BLaER1 treated with 17β-estradiol and CSF1 and Interleukin-3, amounts not matched to agents 10 nM and 100 nM (cell line): ENCODE data around the gene CUBN.

Experiments
- H3K27ac ChIP-seq, 11 experiments: shearing (Covaris generic); formaldehyde crosslinking; 2 replicates each; pipeline ENCODE4 v1.8.1; 2022
- H3K27me3 ChIP-seq, 11 experiments: shearing (Covaris generic); formaldehyde crosslinking; 2 replicates each; pipeline ENCODE4 v1.8.1; 2022
- H3K36me3 ChIP-seq, 11 experiments: shearing (Covaris generic); formaldehyde crosslinking; 2 replicates each; pipeline ENCODE4 v1.8.1; 2022
- H3K4me1 ChIP-seq, 10 experiments: shearing (Covaris generic); formaldehyde crosslinking; 2 replicates each; pipeline ENCODE4 v1.8.1; 2022
- H3K4me2 ChIP-seq, 11 experiments: shearing (Covaris generic); formaldehyde crosslinking; 2 replicates each; pipeline ENCODE4 v1.8.1; 2022
- H3K4me3 ChIP-seq, 10 experiments: shearing (Covaris generic); formaldehyde crosslinking; 2 replicates each; pipeline ENCODE4 v1.8.1; 2022
- H3K9ac ChIP-seq, 11 experiments: shearing (Covaris generic); formaldehyde crosslinking; 2 replicates each; pipeline ENCODE4 v1.8.1; 2022
- H3K9me3 ChIP-seq, 11 experiments: shearing (Covaris generic); formaldehyde crosslinking; replicated peaks in 1 of 11; 2 replicates each; pipeline ENCODE4 v1.8.1; 2022
- H4K20me1 ChIP-seq, 11 experiments: shearing (Covaris generic); formaldehyde crosslinking; 2 replicates each; pipeline ENCODE4 v1.8.1; 2022
- Cebpa-rat ChIP-seq, 11 experiments: shearing (Covaris generic); IDR thresholded peaks; 2 replicates each; pipeline ENCODE4 v1.8.1; 2022

CUBN gene

DNA sequence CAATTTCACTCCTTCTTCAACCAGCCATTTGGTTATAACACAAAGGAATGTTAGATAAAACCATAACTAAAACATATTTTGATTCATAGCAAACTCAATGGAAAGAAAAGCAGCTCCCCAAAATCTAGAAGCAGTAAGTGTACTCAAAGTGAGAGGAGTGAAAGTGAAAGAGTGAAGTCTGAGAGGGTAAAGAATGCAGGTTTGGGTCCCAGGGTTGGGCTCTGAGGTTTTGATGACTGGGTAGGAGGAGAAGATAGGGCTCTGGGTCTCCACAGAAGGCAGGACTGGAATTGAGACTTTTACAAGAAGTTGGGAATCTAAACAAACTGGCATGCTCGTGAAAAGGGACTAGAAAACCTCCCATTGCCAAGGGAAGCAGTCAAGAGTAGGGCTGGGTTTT is 227.0 kb downstream of the CUBN start:
- Histone ChIP-seq H3K27ac (no peak overlapping the region), H3K4me3 (no peak overlapping the region), H3K36me3 (no peaks in the 10 kb centered on the region), H4K20me1 (no peaks in the 10 kb centered on the region), H3K4me2 (no peak overlapping the region), H3K9ac (no peak overlapping the region), H3K9me3 (peaks cover 0 to 29% (median 6%) of the 10 kb centered on the region in 11 experiments; a peak in 13 of 22 replicates), H3K27me3 (no peaks in the 10 kb centered on the region), H3K4me1 (peaks cover 12 to 39% (median 22%) of the 10 kb centered on the region in 10 experiments)
- no peak for TF ChIP-seq Cebpa-rat (IDR thresholded peaks at IDR 0.05)

- peaks cover 0 to 29% (median 6%) of the 10 kb centered on the region in 11 experiments; a peak in 13 of 22 replicates for H3K9me3 ChIP-seq
- H4K20me1 ChIP-seq = no peaks in the 10 kb centered on the region
- H3K4me1 ChIP-seq = peaks cover 12 to 24% (median 22%) of the 10 kb centered on the region in 10 experiments
- H3K27me3 ChIP-seq = no peaks in the 10 kb centered on the region
- H3K4me3 ChIP-seq = no peak overlapping the region
- H3K27ac ChIP-seq = no peak overlapping the region
- H3K4me2 ChIP-seq = no peak overlapping the region
- H3K9ac ChIP-seq = no peak overlapping the region
- TF ChIP-seq Cebpa-rat (IDR thresholded peaks at IDR 0.05) = no peak
- H3K36me3 ChIP-seq = no peaks in the 10 kb centered on the region
Measured at GRCh38 chr10:16901106-16901505, 228.5 kb downstream of the CUBN start.

DNA sequence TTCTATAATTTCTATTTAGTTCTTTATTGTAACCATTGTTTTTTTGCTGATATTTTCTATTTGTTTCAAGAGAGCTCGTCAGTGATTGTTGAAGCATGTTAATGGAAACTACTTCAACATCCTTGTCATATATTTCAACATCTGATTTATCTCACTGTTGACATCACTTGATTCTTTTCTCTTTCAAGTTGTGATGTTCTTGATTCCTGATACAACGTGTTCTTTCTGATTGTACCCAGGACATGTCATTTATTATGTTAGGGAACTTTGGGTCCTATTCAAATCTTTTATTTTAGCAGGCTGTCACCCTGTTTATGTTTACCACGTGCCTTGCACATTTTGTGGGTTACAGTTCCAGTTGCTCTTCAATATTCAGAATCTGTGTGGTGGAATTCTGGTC is 232.6 kb downstream of the CUBN start:
- no peak overlapping the region for H3K9ac ChIP-seq

DNA sequence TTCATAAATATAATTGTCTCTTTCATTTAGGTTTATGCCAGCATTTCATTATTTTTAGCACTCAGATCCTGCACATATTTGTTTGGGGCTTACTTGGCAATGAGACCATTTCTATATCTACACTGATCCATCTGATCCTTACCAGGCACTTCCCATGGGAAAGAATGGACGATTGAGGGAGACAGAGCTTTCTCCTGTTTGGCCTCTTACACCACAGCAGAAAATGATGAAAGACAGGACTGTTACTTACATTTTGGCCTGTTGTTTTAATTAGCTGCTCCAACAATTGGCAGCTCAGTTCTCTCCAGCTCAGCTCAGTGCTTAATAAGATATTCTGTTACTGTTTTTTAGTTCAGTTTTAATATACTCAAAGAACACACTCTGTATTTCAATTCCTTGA is 234.8 kb downstream of the CUBN start:
- H3K27me3 ChIP-seq = peaks cover 0 to 10% (median 0%) of the 10 kb centered on the region in 11 experiments; a peak in 2 of 22 replicates
- H3K4me1 ChIP-seq = peaks cover 0 to 2% (median under 1%) of the 10 kb centered on the region in 10 experiments; a peak in 4 of 20 replicates
- no peaks in the 10 kb centered on the region for H4K20me1 ChIP-seq
- no peak overlapping the region for H3K4me3 ChIP-seq
- H3K9ac ChIP-seq = no peak overlapping the region
- no peaks in the 10 kb centered on the region for H3K36me3 ChIP-seq
- no peak overlapping the region for H3K27ac ChIP-seq
- H3K9me3 ChIP-seq = 0 out of 22 replicates have a peak, but pooled peaks cover 0 to 5% (median 0%) of the 10 kb centered on the region in 11 experiments
- H3K4me2 ChIP-seq = no peak overlapping the region
- TF ChIP-seq Cebpa-rat (IDR thresholded peaks at IDR 0.05) = no peak

More for the DNA sequence above, 232.6 kb downstream of the CUBN start:
- Histone ChIP-seq H3K4me1 (no peaks in the 10 kb centered on the region), H4K20me1 (no peaks in the 10 kb centered on the region), H3K4me3 (no peak overlapping the region), H3K4me2 (no peak overlapping the region), H3K9me3 (0 out of 22 replicates have a peak, but pooled peaks cover 0 to 4% (median 0%) of the 10 kb centered on the region in 11 experiments), H3K27ac (no peak overlapping the region), H3K27me3 (no peaks in the 10 kb centered on the region), H3K36me3 (no peaks in the 10 kb centered on the region)
- TF ChIP-seq Cebpa-rat (IDR thresholded peaks at IDR 0.05) = no peak

GRCh38 chr10:16893664-16894063 is 235.9 kb downstream of the CUBN start:
- H3K27ac ChIP-seq = no peak overlapping the region
- H4K20me1 ChIP-seq = no peaks in the 10 kb centered on the region
- no peak overlapping the region for H3K9ac ChIP-seq
- H3K4me3 ChIP-seq = no peak overlapping the region
- H3K4me1 ChIP-seq = peaks cover 0 to 11% (median 9%) of the 10 kb centered on the region in 10 experiments; a peak in 8 of 20 replicates
- no peak for TF ChIP-seq Cebpa-rat (IDR thresholded peaks at IDR 0.05)
- H3K4me2 ChIP-seq = no peak overlapping the region
- peaks cover 0 to 10% (median 0%) of the 10 kb centered on the region in 11 experiments; a peak in 2 of 22 replicates for H3K27me3 ChIP-seq
- no peaks in the 10 kb centered on the region for H3K36me3 ChIP-seq
- 0 out of 22 replicates have a peak, but pooled peaks cover 0 to 7% (median 0%) of the 10 kb centered on the region in 11 experiments for H3K9me3 ChIP-seq

DNA sequence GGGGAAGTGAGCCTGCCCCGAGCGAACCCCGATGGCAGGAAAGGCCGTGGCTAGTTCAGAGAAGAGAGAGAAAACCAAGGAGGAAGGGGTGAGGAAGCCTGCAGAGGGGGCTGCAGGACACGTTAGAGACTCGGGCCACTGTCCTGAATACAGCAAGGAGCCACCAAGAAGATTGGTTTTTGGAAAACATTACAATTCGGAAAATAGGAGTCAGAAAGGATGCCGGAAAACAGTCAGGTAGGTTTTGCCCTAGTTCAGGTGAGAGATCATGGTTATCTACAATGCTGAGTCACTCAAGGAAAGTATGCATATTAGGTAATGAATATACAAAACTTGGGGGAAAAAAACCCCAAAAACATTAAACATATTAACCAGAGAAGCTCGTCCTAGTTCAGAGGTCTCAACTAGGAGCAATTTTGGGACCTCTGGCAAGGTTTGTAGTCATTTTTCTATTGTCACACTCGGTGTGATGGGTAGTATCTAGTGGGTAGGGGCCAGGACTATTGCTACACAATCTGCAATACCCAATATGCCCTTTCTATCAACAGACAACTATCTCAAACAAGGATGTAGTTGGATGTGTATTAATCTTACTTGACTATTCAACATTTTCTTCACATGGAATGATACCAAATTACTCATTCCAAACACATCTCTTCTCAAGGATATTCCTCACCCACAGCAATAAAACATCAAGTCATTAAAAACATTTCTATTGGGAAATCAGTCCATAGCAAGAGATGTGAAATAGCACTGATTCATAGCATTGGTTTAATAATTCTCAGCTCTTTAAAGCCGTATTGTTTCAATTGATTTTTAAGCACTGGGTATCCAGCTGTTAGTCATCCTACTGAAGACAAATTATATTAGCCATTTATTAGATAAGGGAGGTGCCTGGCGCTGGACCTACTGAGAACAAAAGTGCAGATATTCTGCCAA is 238.0 kb downstream of the CUBN start:
- Histone ChIP-seq H3K9ac (no peak overlapping the region), H3K4me1 (peaks cover 0 to 11% (median 9%) of the 10 kb centered on the region in 10 experiments; a peak in 8 of 20 replicates), H3K36me3 (no peaks in the 10 kb centered on the region), H4K20me1 (no peaks in the 10 kb centered on the region), H3K4me2 (no peak overlapping the region), H3K27ac (no peak overlapping the region), H3K27me3 (peaks cover 0 to 10% (median 0%) of the 10 kb centered on the region in 11 experiments; a peak in 2 of 22 replicates), H3K4me3 (no peak overlapping the region), H3K9me3 (0 out of 22 replicates have a peak, but pooled peaks cover 0 to 3% (median 0%) of the 10 kb centered on the region in 11 experiments)
- TF ChIP-seq Cebpa-rat (IDR thresholded peaks at IDR 0.05) = no peak

DNA sequence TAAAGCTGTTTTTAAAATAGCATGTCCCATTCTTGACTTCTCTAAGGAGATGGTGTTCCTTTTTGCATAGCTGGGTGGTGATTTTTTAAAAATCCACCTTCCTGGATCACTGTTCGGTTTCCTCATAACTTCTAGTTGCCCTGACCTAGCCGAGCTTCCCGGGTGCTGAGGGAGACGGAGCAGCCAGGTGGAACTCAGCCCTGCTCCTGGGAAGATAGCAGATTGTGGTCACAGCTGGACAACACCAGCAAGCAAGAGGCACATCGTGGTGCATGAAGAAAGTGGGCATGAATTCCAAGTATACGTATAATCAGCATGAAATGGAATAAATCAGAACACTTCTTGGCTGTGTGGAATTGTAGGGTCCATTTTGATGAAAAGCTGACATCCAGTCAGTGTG is 238.9 kb downstream of the CUBN start:
- no peak overlapping the region for H3K4me2 ChIP-seq

DNA sequence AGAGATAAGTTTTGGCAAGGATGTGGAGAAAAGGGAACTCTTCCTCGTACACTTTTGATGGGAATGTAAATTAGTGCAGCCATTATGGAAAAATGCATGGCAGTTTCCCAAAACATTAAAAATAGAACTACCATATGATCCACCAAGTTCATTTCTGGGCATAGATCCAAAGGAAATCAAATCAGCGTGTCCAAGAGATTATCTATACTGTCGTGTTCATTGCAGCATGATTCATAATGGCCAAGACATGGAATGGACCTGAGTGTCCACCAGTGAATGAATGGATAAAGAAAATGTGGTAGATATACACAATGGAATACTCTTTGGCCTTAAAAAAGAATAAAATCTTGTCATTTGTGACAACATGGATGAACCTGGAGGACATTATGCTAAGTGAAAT is 242.0 kb downstream of the CUBN start:
- Histone ChIP-seq H3K36me3 (no peaks in the 10 kb centered on the region), H3K4me3 (no peak overlapping the region), H3K9ac (no peak overlapping the region), H3K27me3 (peaks cover 0 to 10% (median 0%) of the 10 kb centered on the region in 11 experiments; a peak in 2 of 22 replicates), H3K4me1 (peaks cover 0 to 11% (median 9%) of the 10 kb centered on the region in 10 experiments; a peak in 8 of 20 replicates), H3K27ac (no peak overlapping the region), H3K9me3 (peaks cover 0 to 5% (median 0%) of the 10 kb centered on the region in 11 experiments; a peak in 1 of 22 replicates), H3K4me2 (no peak overlapping the region), H4K20me1 (no peaks in the 10 kb centered on the region)
- TF ChIP-seq Cebpa-rat (IDR thresholded peaks at IDR 0.05) = no peak

More for the DNA sequence above, 238.9 kb downstream of the CUBN start:
- H3K9me3 ChIP-seq = 0 out of 22 replicates have a peak, but pooled peaks cover 0 to 3% (median 0%) of the 10 kb centered on the region in 11 experiments
- H3K36me3 ChIP-seq = no peaks in the 10 kb centered on the region
- H4K20me1 ChIP-seq = no peaks in the 10 kb centered on the region
- no peak overlapping the region for H3K4me3 ChIP-seq
- no peak for TF ChIP-seq Cebpa-rat (IDR thresholded peaks at IDR 0.05)
- peaks cover 0 to 10% (median 0%) of the 10 kb centered on the region in 11 experiments; a peak in 2 of 22 replicates for H3K27me3 ChIP-seq
- no peak overlapping the region for H3K27ac ChIP-seq
- peaks cover 0 to 11% (median 9%) of the 10 kb centered on the region in 10 experiments; a peak in 8 of 20 replicates for H3K4me1 ChIP-seq
- no peak overlapping the region for H3K9ac ChIP-seq

DNA sequence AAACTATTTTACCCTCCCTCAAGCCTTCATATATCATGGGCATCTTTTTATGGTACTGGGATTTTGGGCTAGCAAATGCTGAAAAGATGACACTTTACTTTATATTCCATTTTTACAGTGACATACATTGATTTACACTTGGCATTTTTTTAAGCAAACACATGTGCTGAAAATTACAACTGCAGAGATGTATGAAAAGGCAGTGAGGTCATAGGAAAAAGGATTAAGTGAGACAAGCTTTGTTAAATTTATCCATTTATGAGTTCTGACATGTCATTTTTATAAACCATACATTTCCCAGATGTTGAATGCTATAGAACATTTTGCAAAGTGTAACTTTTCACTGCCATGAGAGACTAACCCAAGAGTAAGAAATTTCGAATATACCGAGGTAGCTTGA is 243.6 kb downstream of the CUBN start:
- H3K4me1 ChIP-seq = peaks cover 0 to 11% (median 9%) of the 10 kb centered on the region in 10 experiments; a peak in 8 of 20 replicates
- peaks cover 0 to 5% (median 0%) of the 10 kb centered on the region in 11 experiments; a peak in 1 of 22 replicates for H3K9me3 ChIP-seq
- H3K27ac ChIP-seq = no peak overlapping the region
- H4K20me1 ChIP-seq = no peaks in the 10 kb centered on the region
- no peak for TF ChIP-seq Cebpa-rat (IDR thresholded peaks at IDR 0.05)
- H3K36me3 ChIP-seq = no peaks in the 10 kb centered on the region
- no peak overlapping the region for H3K9ac ChIP-seq
- peaks cover 0 to 2% (median 0%) of the 10 kb centered on the region in 11 experiments; a peak in 1 of 22 replicates for H3K27me3 ChIP-seq
- no peak overlapping the region for H3K4me3 ChIP-seq
- H3K4me2 ChIP-seq = no peak overlapping the region
